Femur (tissue), 1 donor: ENCODE results near the gene HOXD9.
A peak's percentile ranks its signal among the peaks of the same experiment; 100 is the strongest.

Source experiments
- DNase-seq: peaks from one replicate; pipeline ENCODE4 v3.0.0-alpha.2; 2017

Gene HOXD9

DNA sequence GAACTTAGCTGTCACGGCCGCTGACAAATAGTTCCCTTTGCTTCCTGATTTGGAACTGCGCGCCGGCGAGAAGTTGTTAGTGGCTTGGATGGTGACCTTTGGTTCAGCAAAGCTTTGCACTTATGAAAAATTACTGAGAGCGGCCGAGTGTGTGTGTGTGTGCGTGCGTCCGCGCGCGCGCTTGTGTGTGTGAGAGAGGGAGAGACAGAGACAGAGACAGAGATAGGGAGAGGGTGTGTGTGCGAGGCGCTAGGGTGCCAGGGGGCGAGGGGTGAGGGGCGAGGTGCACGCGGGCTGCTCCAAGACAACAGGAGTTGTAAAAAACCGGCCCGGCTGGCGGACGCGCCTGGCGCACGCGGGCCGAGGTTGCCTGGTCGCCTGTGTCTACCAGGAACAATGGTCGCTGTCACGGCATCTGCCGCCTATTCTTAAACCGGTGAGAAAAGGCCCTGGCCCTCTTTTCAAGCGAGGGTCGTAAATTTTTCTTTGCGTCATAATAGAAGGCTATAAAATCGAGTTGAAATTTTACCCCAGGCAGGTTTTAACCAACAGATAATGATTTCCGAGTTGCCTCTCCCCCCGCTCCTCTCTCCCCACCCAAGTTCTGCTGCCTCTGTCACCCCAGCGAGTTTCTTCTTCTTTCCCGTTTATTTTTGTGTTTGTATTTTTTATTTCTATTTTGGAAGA lies 35.1 kb downstream of the HOXD9 start:
- DNase-seq, result no peak

DNA sequence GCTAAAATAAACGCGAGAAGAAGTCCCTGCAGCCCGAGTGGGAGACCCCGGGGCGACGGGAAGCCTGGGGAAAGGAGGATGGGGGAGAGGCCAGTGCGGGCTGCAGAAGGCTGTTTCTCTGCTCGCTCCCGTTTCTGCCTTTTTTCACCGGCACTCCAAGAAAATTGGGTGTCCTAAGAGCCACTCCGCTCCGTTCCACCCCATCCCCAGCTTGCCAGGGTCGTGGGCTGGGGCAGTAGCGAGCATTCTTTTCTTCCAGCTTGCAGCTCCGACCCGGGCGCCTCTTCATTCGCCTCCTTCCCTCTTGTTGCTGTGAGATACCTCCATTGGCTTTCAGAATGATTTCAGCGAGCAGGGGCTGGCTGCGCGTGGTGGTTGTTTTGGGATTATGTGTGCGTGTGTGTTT lies 35.7 kb downstream of the HOXD9 start:
- DNase-seq, result no peak

DNA sequence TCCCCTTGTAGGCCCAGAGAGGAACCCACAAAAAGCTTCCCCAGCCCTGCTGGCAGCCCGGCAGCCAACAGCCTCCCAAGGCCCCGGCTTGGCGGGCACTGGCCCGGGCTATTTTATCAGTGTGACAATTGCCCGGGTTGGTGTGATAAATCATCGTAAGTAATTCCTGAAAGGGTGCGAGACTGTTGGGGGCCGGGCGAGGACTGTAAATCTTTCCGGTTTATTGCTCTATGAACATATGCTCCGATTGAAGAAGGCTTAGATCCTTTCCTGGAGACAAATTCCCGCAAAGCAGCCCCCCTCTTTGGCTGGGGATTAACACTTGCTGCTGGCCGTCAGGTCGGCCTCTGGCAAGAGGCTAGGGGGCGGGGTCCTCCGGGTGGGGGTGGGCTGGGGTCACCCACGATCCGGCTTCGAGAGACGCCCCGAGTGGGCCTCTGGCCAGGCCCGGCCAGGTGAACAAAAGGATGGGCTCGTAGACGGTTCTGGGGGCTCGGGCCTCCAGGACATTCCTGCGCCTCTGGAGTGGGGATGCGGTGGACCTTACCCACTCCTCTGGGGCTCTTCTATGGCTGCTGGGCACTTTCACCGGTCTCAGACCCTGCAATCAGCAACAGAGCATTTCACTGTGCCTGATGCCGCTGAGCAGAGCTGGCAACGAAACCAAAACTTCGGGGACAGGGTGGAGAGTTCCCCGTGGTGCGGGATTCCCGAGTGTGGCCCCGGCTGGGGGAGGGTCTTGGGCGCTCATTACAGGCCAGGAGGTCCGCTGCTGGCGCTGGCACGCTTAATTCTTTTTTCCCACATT lies 36.5 kb downstream of the HOXD9 start:
- DNase-seq, result no peak

DNA sequence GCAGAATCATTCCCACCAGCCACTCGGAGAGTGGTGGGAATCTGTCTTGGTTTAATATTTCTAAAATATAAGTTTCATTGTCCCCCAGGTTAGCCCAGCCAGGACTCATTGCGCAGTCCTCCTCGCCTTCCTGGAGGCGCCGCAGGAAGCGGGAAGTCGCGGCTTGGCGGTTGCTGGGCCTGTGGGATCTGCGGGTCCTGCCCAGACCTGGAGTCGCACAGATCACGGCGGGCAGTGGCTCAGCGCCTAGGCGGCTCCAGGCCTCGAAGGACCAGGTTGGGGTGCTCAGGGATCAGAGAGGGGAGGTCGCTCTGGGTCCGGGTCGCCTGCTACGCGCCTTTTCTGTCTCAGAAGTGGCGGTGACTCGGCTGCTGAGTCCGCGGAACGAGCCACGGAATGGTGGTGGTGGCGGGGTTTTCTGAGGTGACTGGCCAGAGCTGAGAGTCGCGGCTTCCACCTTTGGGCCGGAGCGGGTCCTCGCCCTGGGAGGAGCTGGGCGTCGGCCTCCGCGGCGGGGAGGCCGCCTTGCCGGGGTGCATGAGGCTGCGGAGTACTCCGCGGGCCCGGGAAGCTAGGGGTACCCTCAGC lies 37.2 kb downstream of the HOXD9 start:
- DNase-seq, result no peak

DNA sequence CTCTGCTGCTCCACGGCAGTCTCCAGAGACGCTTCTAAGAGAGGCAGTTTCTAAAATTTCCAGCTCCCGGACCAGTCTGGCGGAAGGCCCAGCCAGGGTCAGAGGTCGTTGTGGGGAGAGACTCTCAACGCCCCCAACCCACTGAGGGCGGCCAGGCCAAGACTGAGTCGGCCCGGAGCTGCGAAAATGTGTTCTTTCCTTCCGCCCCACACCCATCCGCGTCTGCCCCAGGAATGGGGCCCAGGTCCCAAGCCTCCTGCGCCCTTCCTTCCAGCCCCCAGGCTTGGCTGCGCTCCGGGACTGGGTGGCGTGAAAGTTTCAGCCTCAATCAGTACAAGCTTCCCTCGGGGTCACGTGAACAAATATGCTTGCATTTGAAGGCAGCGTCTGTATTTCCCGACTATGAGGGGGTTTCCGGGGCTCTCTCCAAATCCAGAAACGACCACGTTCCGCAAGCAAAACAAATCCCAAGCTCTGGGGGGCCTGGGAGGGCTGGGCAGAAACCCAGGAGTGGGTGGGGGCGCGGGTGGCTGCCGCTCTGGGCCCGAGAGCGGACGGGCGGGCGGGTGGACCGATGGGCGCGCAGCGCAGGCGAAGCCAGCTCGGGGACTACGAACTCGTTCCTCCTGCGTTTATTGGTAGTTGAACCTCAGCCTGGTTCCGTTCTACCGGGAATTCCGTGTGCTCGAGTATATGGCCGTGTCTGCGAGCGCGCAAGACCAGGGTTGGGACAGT lies 37.9 kb downstream of the HOXD9 start:
- DNase-seq, result peak; percentile 55

DNA sequence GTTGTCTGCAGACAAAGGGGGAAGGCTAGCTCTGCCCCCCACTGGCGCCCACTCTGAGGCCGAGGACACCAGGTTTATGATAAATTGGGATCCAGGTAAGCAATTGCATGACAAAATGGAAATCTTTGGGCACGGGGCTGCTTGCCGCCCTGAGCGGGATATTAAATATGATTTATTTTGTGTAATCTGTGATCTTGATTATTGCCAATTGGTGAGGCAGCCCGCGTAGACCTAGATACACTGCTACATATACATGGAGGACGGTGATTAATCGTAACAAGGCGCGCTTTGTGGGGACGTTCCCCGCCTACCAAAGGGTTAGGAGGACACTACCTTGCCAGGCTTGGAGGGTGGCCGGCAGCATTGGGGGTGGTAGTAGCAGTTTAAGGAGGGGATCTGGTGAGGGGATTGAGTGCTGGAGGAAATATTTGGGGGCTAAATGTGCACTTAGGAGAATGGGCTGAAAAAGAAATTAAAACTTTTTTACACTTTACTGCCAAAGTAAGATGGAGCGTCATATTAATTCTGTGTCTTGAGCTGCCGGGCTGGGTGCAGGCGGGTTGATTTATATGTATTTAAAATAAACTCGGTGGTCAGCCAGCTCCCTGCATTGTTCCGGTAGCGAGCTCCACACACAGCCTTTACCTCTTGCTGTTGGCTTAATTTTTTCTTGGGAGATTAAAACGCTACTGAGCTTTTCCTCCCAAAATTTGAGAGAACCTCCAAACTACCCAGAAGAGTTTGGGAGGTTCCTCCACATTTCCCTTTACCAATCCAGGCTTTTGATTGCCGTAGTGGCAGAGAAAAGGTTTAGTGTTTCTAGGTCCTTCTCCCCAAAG lies 38.7 kb downstream of the HOXD9 start:
- DNase-seq, result no peak

DNA sequence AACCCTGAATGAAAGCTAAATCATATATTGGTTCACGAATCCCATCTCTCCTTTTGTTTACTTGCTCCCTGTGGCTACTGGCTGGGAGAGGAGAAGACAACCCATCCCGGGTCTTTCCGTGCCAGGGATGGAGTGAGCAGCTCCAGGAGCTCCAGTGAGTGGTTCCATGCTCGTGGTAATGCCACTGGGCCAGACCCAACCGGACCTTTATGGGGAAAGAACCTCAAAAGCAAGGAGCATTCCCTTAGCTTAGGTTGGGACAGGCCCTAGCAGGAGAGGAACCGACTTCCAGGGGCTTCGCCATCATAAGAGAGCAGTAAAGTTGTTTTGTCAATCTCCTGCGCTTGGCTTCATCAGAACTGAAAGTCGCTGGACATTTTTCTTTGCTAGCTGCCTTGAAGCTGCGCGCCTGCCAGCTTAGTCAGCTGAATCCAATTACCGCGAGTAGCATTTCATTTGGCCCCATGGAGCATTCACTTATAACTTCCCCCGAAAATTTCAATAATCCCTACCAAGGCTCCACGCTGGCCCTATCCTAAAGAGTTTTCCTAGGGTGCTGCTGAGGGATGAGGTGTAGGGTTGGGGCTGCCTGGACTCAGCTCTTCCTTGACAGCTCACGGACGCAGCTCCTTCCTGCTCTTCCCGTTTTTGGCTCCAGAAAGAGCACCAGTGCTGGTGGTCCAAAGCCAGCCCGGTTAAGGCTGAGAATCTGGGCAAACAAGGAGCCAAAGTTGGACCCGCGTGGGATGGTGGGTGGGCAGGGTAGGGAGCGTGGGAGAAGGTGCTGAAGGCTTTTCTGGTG lies 39.5 kb downstream of the HOXD9 start:
- DNase-seq, result peak; percentile 78

DNA sequence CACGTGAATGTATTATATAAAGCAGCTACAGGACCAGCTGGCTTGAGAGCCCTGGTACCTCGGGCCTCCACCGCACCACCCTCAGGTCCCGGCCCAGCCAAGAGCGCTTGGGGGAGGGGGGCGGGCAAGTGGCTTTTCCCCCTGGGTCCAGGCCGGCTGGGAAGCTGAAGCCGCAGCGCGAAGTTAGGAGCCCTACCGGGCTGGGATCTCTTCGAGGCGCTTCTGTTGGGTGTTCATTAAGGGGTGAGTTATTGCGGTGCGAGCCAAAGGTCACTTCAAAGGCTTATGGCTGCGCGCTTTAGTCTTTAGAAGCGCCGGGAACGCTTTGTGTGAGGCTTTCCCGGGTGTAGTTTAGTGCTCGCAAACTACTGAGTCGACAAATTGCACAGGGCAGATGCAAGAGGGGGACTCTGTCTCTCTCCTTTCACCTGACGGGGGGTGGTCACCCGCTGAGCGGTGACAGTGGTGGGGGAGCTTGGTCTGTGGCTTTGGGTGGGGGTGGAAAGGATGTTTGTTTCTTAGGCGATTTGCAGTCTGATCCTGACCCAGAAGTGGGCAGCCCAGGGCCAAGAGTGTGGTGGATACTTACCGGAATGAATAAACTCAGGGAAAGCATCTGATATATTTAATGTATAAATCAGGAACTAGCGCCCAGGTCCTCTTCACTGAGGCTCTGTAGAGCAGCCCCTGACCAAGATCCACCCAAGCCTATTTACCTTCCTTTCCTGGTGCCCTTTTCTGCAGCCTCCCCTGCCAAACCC lies 40.6 kb downstream of the HOXD9 start:
- no peak for DNase-seq

DNA sequence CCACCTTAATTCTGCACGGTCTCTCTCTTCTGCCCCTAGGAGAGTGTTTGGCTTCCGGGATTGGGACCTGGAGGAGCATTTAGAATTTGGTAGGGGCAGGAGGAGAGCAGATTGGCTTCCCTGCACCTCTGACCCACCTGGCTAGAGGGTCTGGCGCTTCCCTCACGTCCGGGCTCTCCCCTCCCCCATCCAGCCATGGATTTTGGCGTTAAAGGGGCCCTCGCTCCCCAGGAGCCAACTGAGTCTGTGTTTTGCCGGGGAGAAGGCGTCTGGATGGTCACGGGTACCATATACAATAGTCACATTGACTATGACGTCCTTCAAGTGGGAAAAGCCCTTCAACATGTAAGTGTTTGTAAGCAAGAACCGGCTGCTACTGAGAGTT lies 41.1 kb downstream of the HOXD9 start:
- DNase-seq, result no peak

DNA sequence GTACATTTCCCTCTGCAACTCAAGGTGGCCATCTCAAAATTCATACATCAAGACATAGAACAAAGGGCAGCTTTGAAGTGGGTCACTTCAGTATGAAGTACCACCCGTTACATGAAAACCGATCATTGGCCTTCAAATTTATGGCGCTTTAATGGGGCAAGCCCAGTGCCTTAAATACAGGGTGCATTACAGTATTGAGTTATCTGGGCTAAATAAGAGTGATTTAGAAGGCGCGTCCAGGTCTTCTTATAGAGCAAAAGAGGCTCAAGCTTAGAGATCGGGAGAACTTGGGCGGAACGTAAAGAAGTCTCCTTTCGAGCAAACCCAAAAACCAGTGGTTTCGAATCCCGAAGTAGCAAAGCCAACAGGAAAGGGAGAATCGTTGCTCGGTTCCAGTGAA lies 41.7 kb downstream of the HOXD9 start:
- no peak for DNase-seq

DNA sequence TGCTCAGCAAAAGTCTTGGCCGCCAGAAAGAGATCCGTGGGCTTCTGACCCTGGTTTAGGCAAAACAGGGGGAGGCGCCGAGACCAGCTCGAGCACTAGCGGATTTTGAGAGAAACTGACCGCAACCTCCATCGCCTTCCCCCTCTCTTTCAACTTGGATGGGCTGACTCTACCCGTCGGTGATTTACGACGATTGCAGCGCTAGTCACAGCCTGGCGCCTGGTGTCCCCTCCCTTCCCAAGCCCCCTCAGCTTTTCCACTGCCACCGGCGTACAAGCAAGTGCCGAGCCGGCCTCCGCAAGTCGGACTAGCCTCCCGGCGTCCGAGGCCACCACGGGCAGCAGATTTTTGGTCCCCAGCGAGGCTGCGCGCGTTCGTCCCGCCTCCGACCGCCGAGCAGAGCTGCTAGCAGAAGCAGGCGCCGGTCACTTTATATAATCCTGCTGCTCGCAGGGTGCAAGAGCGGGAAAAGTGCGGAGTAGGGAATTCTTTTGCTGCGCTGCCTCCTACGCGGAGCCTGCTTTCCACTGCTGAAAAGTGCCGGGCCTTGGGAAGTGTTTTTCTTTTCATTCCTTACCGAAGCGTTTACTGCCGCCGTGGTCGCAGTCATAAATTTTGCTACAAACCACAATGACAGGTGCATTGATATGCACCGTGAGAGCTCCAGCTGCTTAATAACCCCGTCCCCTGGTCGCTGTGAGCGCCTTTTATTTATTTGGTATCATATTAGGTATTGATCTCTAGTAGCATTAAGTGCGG lies 42.3 kb downstream of the HOXD9 start:
- no peak for DNase-seq

DNA sequence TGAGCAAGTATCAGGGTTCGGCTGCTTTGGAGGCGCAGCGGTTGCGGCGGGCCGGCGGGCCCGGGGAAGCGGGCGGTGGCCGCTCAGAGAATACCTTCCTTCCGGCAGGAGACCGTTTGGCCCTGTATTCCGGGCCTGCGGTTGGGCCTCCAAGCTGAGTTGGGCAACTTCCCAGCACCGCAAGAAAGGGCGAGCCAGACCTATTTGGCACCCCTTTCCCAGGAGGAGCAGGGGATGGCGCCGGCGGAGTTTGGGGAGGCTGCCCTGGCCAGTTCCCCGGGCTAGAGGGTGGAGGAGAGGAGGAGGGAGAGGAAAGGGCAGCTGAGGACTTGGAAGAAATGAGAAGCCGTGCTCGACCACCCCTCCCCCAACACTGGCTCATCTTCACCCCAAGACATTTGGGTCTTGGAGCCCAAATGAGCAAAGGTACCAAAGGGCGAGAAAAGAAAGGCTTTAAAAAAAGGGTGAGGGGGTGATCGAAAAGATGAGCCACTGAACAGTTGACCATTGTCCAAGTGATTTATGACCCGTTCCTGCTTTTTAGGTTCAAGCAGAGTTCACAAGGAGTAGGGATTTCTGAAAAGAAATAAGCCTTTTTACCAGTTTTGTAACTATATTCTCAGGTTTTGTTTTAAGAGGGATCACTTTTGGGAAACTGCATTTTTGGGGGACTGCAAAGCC lies 43.0 kb downstream of the HOXD9 start:
- no peak for DNase-seq

DNA sequence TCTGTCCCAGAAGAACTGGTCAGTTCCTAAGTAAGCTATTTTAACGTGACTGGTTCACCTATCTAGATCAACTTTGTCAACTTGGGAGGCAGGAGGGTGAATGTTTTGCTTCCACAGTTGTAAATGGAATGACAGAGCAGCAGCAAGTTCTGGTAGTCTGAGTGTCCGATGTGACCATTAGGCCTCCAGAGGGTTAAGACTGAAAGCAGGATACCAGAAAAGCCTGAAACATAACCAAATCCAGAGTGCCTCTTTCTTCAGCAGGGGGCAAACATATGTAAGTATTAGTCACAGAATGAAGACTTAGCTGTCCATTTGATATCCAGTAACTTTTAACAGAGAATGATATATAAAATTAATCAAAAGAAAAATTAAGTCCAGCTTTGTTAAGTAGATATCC lies 43.8 kb downstream of the HOXD9 start:
- DNase-seq, result no peak

DNA sequence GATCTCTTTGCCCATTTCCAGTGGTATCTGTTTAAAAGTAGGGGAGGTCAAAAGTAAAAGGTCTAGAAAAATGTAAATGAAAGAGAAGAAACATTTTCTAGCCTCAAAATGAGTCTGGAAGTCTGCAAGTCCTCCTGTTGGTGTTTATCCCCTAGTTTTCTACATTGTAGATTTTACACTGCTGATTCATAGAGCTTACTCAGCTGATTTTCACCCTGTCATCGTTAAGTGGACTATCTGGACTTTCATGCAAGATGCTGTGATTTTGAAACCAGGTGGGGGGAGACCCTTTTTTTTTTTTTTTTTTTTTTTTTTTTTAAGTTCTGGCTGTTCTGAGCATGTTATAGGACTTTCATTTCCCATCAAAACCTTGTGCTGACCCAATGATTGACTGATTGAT lies 44.9 kb downstream of the HOXD9 start:
- DNase-seq, result no peak

DNA sequence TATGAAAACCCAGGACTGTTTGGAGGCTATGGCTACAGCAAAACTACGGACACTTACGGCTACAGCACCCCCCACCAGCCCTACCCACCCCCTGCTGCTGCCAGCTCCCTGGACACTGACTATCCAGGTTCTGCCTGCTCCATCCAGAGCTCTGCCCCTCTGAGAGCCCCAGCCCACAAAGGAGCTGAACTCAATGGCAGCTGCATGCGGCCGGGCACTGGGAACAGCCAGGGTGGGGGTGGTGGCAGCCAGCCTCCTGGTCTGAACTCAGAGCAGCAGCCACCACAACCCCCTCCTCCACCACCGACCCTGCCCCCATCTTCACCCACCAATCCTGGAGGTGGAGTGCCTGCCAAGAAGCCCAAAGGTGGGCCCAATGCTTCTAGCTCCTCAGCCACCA lies 46.7 kb downstream of the HOXD9 start:
- DNase-seq, result no peak

DNA sequence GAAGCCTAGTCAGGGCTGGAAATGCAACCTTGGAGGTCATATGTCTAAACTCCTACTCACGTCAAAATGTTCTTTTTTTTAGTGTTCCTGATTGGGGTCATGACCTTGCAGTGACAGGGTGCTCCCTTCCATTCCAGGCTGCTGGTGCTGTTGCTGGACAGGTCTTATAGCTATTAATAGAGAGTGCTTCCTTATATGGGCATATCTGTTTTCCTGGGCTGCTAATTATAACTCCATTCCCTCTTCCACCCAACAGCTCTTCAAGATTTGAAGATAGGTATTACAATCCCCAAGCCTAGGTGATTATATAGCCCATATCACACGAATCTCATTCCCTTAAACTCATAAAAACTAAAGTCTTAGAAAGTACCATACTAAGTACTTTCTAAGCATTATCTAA lies 47.2 kb downstream of the HOXD9 start:
- no peak for DNase-seq

DNA sequence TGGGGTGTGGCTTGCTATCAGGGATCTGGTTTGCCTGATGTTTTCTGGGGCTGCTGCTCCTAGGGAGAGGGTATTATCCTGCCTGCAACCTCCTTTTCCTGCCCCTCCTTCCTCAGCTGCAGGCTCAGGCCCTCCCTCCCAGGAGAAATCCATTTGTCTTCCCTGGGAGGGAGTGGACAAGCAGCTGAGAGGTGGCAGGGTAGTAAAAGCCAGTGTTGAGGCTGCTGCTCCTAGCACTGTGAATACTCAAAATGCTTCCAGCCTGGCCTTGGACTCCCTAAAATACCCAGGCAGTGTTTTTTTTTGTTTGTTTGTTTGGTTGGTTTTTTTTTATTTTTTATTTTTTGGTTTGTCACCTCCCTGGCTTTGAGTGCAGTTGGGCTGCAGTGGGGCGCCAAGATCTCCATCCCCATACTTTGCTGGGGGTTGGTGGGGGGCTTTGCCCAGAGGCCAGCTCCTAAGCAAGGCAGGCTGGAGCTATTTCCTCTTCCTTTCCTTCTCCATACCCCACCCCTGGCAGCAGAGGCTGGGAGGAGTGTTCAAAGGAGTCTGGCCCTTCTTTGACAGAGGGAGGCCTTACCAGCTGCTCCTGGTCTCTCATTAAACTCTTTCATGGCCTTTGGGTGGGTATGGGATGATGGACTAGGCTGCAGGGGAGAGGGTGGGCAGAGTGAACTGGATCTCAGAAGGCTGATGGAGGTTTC lies 48.2 kb downstream of the HOXD9 start:
- DNase-seq, result no peak

DNA sequence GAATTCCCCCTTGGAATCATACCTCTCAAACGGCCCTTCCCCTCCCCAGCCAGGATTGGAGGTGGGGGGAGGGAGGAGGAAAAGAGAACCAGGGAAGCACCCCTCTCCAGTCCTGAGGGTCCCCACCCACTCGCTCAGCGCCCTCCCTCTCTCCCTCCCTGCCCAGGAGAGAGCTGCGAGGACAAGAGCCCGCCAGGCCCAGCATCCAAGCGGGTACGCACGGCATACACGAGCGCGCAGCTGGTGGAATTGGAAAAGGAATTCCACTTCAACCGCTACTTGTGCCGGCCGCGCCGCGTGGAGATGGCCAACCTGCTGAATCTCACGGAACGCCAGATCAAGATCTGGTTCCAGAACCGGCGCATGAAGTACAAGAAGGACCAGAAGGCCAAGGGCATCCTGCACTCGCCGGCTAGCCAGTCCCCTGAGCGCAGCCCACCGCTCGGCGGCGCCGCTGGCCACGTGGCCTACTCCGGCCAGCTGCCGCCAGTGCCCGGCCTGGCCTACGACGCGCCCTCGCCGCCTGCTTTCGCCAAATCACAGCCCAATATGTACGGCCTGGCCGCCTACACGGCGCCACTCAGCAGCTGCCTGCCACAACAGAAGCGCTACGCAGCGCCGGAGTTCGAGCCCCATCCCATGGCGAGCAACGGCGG lies 49.0 kb downstream of the HOXD9 start:
- DNase-seq, result no peak
